Aorta (tissue), 5 donors: Measurements from ENCODE around the gene ZBTB11. TPM values are rescaled to one million over a fixed set of nuclear protein-coding genes. Genes with fewer than 3 reads are reported as not detected.
"Not testable (repeated sequence)": the region's sequence is repeated elsewhere in the genome, so short reads cannot be mapped to it uniquely, and the experiment has no call there.

Source experiments
- ATAC-seq: fragments of 200-7000 bp; cut with Tn5 transposase; one replicate; pipeline ENCODE4 v1.9.1; 2022; ENCODE audit warnings: moderate library complexity; ENCODE audit not compliant: low FRiP score
- DNase-seq, 2 donors: peaks; one replicate each; pipeline ENCODE4 v3.0.0-alpha.2; 2020
- H3K27ac ChIP-seq, 2 donors: one replicate each; pipeline ENCODE4 v1.5.1; 2013; ENCODE audit warnings: low read length in 2 of 2, mild to moderate bottlenecking in 2 of 2, moderate library complexity in 2 of 2, control low read depth in 1 of 2, inconsistent platforms in 1 of 2, low read depth in 1 of 2
- H3K27me3 ChIP-seq, 2 donors: one replicate each; pipeline ENCODE4 v1.6.1; 2013; ENCODE audit warnings: control low read depth in 1 of 2, low read length in 1 of 2, mild to moderate bottlenecking in 1 of 2, moderate library complexity in 1 of 2; ENCODE audit not compliant: insufficient read depth in 2 of 2, control insufficient read depth in 1 of 2
- H3K36me3 ChIP-seq, 2 donors: one replicate each; pipeline ENCODE4 v1.6.1; 2013; ENCODE audit warnings: control low read depth in 1 of 2, low read length in 1 of 2, mild to moderate bottlenecking in 1 of 2; ENCODE audit not compliant: insufficient read depth in 2 of 2, control insufficient read depth in 1 of 2
- H3K4me1 ChIP-seq, 2 donors: one replicate each; pipeline ENCODE4 v1.6.1; 2013; ENCODE audit warnings: low read length in 2 of 2, control low read depth in 1 of 2, mild to moderate bottlenecking in 1 of 2, moderate library complexity in 1 of 2; ENCODE audit not compliant: insufficient read depth in 2 of 2, control insufficient read depth in 1 of 2
- H3K4me3 ChIP-seq, 2 donors: one replicate each; pipeline ENCODE4 v1.5.1; 2013; ENCODE audit warnings: low read length in 2 of 2, control low read depth in 1 of 2, mild to moderate bottlenecking in 1 of 2
- H3K9me3 ChIP-seq: one replicate; pipeline ENCODE4 v1.6.1; 2013; ENCODE audit warnings: mild to moderate bottlenecking, low read length; ENCODE audit not compliant: control insufficient read depth
- WGBS, 2 donors: extraction: QIAGEN DNeasy Blood & Tissue Kit; methylation state at CpG; one replicate each; pipeline ENCODE4 v1.1.7; 2013; 5-methylcytosine and 5-hydroxymethylcytosine counted together
- intact Hi-C, 2 donors: fragments of 100-400 bp; cut with DNase I; formaldehyde crosslinking; loops; one replicate each; pipeline versions ENCODE4 v1.14.2 to v1.15.0; 2022
- polyA plus RNA-seq, 2 donors: library from polyadenylated mRNA; stranded (reverse); fragments of 200-250 nt; gene quantifications; one replicate each; pipeline ENCODE4 v1.2.3, GENCODE V29; 2013
- total RNA-seq, 2 donors: library from RNA; stranded (reverse); fragmentation: NEBNext Ultra II Directional; extraction: Animal tissue kit (Norgen Biotek cat#: 25700); gene quantifications; one replicate each; pipeline ENCODE4 v1.2.1, GENCODE V29; 2021
- donor health status: healthy with polysubstance abuse.
- donor health status: Bipolar disorder and iron deficiency.
- donor health status: DM: no; HTN: no; CAD: no.
- donor health status: DM: no; HTN: no; CAD: no.
- donor health status: DM: yes; HTN: yes; CAD: no.

The ZBTB11 gene
- total and polyA plus RNA-seq, 4 donors = 3.3 to 18.5 (median 10.5) TPM

DNA sequence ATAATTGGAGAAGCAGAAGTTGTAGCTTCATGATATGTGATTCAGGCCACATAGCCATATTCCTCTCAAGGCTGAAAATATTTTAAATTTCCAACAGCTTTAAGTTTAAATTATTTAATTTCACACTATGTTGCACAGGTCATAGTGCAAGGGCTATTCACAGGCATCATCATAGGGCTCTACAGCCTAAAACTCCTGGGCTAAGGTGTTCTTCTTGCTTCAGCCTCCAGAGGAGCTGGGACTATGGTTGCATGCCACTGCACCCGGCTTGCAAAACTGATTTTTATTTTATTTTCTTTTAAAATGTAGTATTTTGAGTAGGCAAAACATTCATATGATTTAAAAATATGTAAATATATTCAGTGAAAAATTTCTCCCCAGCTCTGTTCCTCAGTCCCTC is 41.5 kb upstream of the ZBTB11 start:
- H3K27me3 ChIP-seq = no peaks in the 10 kb centered on the region
- no peak overlapping the region for H3K4me3 ChIP-seq
- ATAC-seq (no peak), DNase-seq (no peak)
- H3K36me3 ChIP-seq = no peaks in the 10 kb centered on the region
- WGBS, 2 donors = 69% methylated on average over 1 of the region's 1 CpG
- no peaks in the 10 kb centered on the region for H3K9me3 ChIP-seq
- intact Hi-C loops = no loop called here
- no peak overlapping the region for H3K27ac ChIP-seq
- H3K4me1 ChIP-seq = no peaks in the 10 kb centered on the region

DNA sequence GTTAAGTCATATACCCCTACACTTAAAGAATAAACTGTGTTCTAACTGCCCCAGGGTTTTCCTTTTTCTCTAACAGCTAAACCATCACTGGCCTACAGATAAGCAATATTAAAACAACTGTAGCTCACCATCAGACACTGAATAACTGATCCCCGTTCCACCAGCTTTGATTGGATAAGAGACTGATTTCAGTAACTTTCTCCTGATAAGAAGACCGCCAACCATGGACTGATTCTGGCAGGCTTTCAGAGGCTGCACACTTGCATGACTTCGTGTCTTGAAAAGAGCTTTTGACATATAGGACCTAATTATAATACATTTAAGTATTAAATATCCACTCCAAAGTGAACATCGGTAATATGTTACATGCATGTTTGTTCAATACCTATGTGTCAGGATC is 32.2 kb upstream of the ZBTB11 start:
- DNase-seq = no peak
- no peak overlapping the region for H3K4me3 ChIP-seq
- intact Hi-C loops = no loop called here
- WGBS, 2 donors = 30 to 35% methylated on average over 4 of the region's 4 CpGs
- H3K36me3 ChIP-seq = no peaks in the 10 kb centered on the region
- no peaks in the 10 kb centered on the region for H3K9me3 ChIP-seq
- H3K27ac ChIP-seq = no peak overlapping the region
- H3K27me3 ChIP-seq = no peaks in the 10 kb centered on the region
- ATAC-seq = no peak
- H3K4me1 ChIP-seq = no peaks in the 10 kb centered on the region

DNA sequence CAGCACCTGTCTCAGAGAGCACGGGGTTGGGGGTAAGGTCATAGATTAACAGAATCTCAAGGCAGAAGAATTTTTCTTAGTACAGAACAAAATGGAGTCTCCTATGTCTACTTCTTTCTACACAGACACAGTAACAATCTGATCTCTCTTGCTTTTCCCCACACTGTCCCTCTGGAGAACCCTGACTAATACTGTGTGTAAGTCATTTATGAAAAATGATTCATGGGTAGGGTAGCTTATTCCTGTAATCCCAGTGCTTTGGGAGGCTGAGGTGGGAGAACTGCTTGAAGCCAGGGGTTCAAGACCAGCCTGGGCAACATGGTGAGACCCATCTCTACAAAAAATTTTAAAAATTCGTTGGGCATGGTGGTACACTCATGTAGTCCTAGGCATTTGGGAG is 27.7 kb upstream of the ZBTB11 start:
- intact Hi-C loops, ATAC-seq, H3K27ac ChIP-seq, H3K36me3 ChIP-seq, H3K4me3 ChIP-seq, H3K9me3 ChIP-seq, DNase-seq, H3K4me1 ChIP-seq, H3K27me3 ChIP-seq: not testable (repeated sequence)
- 65 to 72% methylated on average over 2 of the region's 2 CpGs for WGBS, 2 donors

DNA sequence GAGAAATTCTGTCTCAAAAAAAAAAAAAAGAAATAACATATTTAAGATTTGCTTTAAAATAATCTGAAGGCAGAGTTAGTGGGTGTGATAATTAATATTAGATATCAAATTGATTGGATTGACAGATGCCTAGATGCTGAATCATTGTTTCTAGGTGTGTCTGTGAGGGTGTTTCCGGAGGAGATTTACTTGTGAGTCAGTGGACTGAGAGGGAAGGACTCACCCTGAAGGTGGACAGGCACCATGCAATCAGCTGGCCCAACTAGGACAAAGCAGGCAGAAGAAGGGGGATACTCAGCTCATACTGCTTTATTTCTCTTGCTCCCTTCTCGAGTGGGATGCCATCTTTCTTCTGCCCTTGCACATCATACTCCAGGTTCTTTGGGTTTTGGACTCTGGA is 26.2 kb upstream of the ZBTB11 start:
- Histone ChIP-seq H3K9me3 (no peaks in the 10 kb centered on the region), H3K4me3 (no peak overlapping the region), H3K27me3 (no peaks in the 10 kb centered on the region), H3K4me1 (no peaks in the 10 kb centered on the region), H3K36me3 (no peaks in the 10 kb centered on the region), H3K27ac (no peak overlapping the region)
- no peak for DNase-seq
- ATAC-seq = no peak
- intact Hi-C loops = no loop called here
- WGBS, 2 donors = 80 to 83% methylated on average over 2 of the region's 2 CpGs

DNA sequence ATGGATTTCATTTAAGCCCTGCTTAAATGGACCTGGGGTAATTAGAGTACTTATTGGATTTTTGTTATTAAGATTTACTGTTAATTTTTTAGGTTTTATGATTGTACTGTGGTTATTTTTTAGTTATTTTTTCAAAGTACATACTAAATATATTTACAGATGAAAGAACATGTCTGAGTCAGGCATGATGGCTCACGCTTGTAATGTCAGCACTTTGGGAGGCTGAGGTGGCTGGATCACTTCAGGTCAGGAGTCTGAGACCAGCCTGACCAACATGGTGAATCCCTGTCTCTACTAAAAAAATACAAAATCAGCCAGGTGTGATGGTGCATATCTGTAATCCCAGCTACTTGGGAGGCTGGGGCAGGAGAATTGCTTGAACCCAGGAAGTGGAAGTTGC is 25.8 kb upstream of the ZBTB11 start:
- H3K27ac ChIP-seq = no peak overlapping the region
- intact Hi-C loops = no loop called here
- WGBS, 2 donors = 77 to 79% methylated on average over 1 of the region's 1 CpG
- ATAC-seq (no peak), DNase-seq (no peak)
- no peaks in the 10 kb centered on the region for H3K27me3 ChIP-seq
- H3K4me1 ChIP-seq = no peaks in the 10 kb centered on the region
- no peaks in the 10 kb centered on the region for H3K36me3 ChIP-seq
- H3K4me3 ChIP-seq = no peak overlapping the region
- no peaks in the 10 kb centered on the region for H3K9me3 ChIP-seq

DNA sequence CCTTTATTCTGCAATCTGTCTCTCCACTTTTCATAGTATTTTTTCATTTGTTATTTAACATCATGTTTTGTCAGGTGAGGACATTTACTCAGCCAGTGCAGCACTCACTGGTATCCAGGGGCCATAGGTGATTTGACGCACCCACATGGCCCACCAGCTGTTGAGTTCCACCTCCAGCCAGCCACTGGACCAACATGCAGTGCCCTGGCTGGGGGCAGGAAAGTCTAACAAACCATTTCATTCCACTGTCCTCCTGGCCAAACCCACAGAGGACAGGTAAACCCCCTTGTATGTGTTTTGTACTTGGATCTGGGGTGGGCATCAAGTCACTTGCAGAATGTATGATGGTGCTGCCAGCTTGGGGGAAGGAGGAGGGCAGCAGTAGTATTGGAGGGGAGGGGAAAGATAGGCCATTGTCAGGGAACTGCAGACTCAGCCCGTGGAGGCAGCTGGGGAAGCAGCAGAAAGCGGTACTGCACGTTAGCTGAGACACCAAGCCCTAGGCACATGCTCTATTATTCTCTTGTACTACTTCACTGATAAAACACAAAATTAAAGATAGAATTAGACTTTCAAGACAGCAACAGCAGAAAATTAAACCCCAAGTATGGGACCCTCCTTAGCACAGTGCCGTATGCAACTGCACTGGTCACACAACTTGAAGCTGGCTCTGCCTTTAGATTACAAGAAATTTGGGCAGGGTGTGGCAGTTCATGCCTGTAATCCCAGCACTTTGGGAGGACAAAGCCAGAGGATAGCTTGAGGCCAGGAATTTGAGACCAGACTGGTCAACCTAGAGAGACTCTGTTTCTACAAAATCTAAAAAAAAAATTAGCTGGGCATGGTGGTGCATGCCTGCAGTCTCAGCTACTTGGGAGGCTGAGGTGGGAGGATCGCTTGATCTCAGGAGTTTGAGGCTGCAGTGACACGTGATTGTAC is 25.0 kb upstream of the ZBTB11 start:
- ATAC-seq (no peak), DNase-seq (no peak)
- Histone ChIP-seq H3K4me3 (no peak overlapping the region), H3K4me1 (no peaks in the 10 kb centered on the region), H3K9me3 (no peaks in the 10 kb centered on the region), H3K27me3 (no peaks in the 10 kb centered on the region), H3K27ac (no peak overlapping the region), H3K36me3 (no peaks in the 10 kb centered on the region)
- intact Hi-C loops = no loop called here
- 72 to 83% methylated on average over 7 of the region's 7 CpGs for WGBS, 2 donors

DNA sequence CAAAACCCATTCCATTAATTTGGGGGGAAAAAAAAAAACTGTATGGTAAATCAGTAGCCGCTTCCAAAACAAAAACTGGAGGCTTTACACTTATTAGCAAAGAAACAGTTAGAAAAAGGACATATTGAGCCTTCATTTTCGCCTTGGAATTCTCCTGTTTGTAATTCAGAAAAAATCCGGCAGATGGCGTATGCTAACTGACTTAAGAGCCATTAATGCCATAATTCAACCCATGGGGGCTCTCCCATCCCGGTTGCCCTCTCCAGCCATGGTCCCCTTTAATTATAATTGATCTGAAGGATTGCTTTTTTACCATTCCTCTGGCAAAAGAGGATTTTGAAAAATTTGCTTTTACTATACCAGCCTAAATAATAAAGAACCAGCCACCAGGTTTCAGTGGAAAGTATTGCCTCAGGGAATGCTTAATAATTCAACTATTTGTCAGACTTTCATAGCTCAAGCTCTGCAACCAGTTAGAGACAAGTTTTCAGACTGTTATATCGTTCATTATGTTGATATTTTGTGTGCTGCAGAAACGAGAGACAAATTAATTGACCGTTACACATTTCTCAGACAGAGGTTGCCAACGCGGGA is 18.9 kb upstream of the ZBTB11 start:
- Histone ChIP-seq H3K4me3 (no peak overlapping the region), H3K27me3 (no peaks in the 10 kb centered on the region), H3K27ac (no peak overlapping the region), H3K9me3 (no peaks in the 10 kb centered on the region), H3K4me1 (no peaks in the 10 kb centered on the region), H3K36me3 (no peaks in the 10 kb centered on the region)
- ATAC-seq (no peak), DNase-seq (no peak)
- intact Hi-C loops = no loop called here
- 27 to 29% methylated on average over 10 of the region's 10 CpGs for WGBS, 2 donors

DNA sequence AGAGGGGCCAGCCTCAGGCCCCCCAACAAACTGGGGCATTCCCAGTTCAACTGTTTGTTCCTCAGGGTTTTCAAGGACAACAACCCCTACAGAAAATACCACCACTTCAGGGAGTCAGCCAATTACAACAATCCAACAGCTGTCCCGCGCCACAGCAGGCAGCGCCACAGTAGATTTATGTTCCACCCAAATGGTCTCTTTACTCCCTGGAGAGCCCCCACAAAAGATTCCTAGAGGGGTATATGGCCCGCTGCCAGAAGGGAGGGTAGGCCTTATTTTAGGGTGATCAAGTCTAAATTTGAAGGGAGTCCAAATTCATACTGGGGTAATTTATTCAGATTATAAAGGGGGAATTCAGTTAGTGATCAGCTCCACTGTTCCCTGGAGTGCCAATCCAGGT is 17.9 kb upstream of the ZBTB11 start:
- H3K27ac ChIP-seq, H3K4me3 ChIP-seq, ATAC-seq, H3K36me3 ChIP-seq, H3K27me3 ChIP-seq, H3K4me1 ChIP-seq, DNase-seq, intact Hi-C loops, H3K9me3 ChIP-seq: not testable (repeated sequence)
- WGBS, 2 donors = 7 to 25% methylated on average over 4 of the region's 4 CpGs

DNA sequence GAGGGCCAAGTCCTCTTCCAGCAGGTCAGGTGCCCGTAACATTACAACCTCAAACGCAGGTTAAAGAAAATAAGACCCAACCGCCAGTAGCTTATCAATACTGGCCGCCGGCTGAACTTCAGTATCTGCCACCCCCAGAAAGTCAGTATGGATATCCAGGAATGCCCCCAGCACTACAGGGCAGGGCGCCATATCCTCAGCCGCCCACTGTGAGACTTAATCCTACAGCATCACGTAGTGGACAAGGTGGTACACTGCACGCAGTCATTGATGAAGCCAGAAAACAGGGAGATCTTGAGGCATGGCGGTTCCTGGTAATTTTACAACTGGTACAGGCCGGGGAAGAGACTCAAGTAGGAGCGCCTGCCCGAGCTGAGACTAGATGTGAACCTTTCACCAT is 16.6 kb upstream of the ZBTB11 start:
- H3K4me3 ChIP-seq, intact Hi-C loops, H3K4me1 ChIP-seq, H3K9me3 ChIP-seq, H3K36me3 ChIP-seq, H3K27me3 ChIP-seq, ATAC-seq, DNase-seq, H3K27ac ChIP-seq: not testable (repeated sequence)
- 77 to 81% methylated on average over 13 of the region's 13 CpGs for WGBS, 2 donors
